GM23338 (cell line): ENCODE measurements around the gene CAMTA1. TPM values are rescaled to one million over a fixed set of nuclear protein-coding genes. Genes with fewer than 3 reads are reported as not detected.

Experiments used
- ATAC-seq: fragments of 200-7000 bp; cut with Tn5 transposase; 3 replicates; pipeline ENCODE4 v1.9.1; 2020
- DNase-seq: peaks from one replicate; pipeline ENCODE4 v3.0.0-alpha.2; 2015; ENCODE audit warnings: low spot score
- H2AFZ ChIP-seq: fragments of 200-600 bp; sonication (generic); 2 replicates; pipeline ENCODE4 v1.8.0; 2016; ENCODE audit warnings: antibody characterized with exemption, mild to moderate bottlenecking, moderate library complexity
- H3F3A ChIP-seq: fragments of 200-600 bp; sonication (generic); replicated peaks from 2 replicates; pipeline ENCODE4 v1.8.0; 2017; ENCODE audit warnings: antibody characterized with exemption, mixed run types, low read depth
- H3K27ac ChIP-seq: fragments of 200-600 bp; sonication (generic); 2 replicates; pipeline ENCODE4 v1.6.1; 2016; ENCODE audit warnings: low read depth
- H3K27me3 ChIP-seq: fragments of 200-600 bp; sonication (generic); 2 replicates; pipeline ENCODE4 v1.8.0; 2016; ENCODE audit warnings: mild to moderate bottlenecking, mixed run types, moderate library complexity; ENCODE audit not compliant: insufficient read depth
- H3K36me3 ChIP-seq: fragments of 200-600 bp; sonication (generic); 2 replicates; pipeline ENCODE4 v1.8.0; 2016; ENCODE audit warnings: mild to moderate bottlenecking; ENCODE audit not compliant: insufficient read depth
- H3K4me1 ChIP-seq: fragments of 200-600 bp; sonication (generic); 2 replicates; pipeline ENCODE4 v1.8.0; 2016; ENCODE audit warnings: mild to moderate bottlenecking, moderate library complexity; ENCODE audit not compliant: insufficient read depth
- H3K4me2 ChIP-seq: fragments of 200-600 bp; sonication (generic); 2 replicates; pipeline ENCODE4 v1.7.1; 2017; ENCODE audit warnings: mixed run types
- H3K4me3 ChIP-seq: fragments of 200-600 bp; sonication (generic); 2 replicates; pipeline ENCODE4 v1.6.1; 2016; ENCODE audit warnings: mixed run types
- H3K79me2 ChIP-seq: fragments of 200-600 bp; sonication (generic); replicated peaks from 2 replicates; pipeline ENCODE4 v1.8.0; 2017; ENCODE audit warnings: mild to moderate bottlenecking; ENCODE audit not compliant: insufficient read depth
- H3K9me2 ChIP-seq: fragments of 200-600 bp; sonication (generic); 2 replicates; pipeline ENCODE4 v1.8.0; 2017; ENCODE audit not compliant: insufficient read depth
- H4K20me1 ChIP-seq: fragments of 200-600 bp; sonication (generic); replicated peaks from 2 replicates; pipeline ENCODE4 v1.8.0; 2017; ENCODE audit warnings: mild to moderate bottlenecking; ENCODE audit not compliant: insufficient read depth
- H3K27ac Mint-ChIP-seq: 2 replicates; pipeline ENCODE4 v1.8.0; 2020; ENCODE audit warnings: inconsistent platforms, mild to moderate bottlenecking, moderate library complexity, mixed read lengths
- H3K27me3 Mint-ChIP-seq: 3 replicates; pipeline ENCODE4 v1.8.0; 2022; ENCODE audit warnings: low read depth, mild to moderate bottlenecking, moderate library complexity, mixed read lengths, inconsistent platforms; ENCODE audit not compliant: insufficient read depth, poor library complexity
- H3K36me3 Mint-ChIP-seq: 3 replicates; pipeline ENCODE4 v1.8.0; 2021; ENCODE audit warnings: low read depth, mild to moderate bottlenecking, inconsistent platforms, moderate library complexity, mixed read lengths
- H3K4me1 Mint-ChIP-seq: 3 replicates; pipeline ENCODE4 v1.8.0; 2020; ENCODE audit warnings: mild to moderate bottlenecking, inconsistent platforms, mixed read lengths
- H3K4me3 Mint-ChIP-seq: 3 replicates; pipeline ENCODE4 v1.8.0; 2021; ENCODE audit warnings: moderate library complexity, mild to moderate bottlenecking, inconsistent platforms, mixed read lengths
- H3K9me3 Mint-ChIP-seq: 3 replicates; pipeline ENCODE4 v1.8.0; 2020; ENCODE audit warnings: moderate library complexity, mild to moderate bottlenecking, inconsistent platforms, mixed read lengths
- CREB1 ChIP-seq: fragments of 250-450 bp; sonication (Bioruptor Pico); IDR thresholded peaks from 2 replicates; pipeline ENCODE4 v1.5.0; 2020; ENCODE audit warnings: low read depth, mild to moderate bottlenecking, moderate library complexity
- EZH2 ChIP-seq: fragments of 200-600 bp; sonication (generic); IDR thresholded peaks from one replicate; pipeline ENCODE4 v1.8.0; 2017; ENCODE audit warnings: antibody characterized with exemption, mild to moderate bottlenecking, low read depth; ENCODE audit not compliant: unreplicated experiment
- EZH2phosphoT487 ChIP-seq: fragments of 200-600 bp; sonication (generic); IDR thresholded peaks from one replicate; pipeline ENCODE4 v1.8.1; 2018; ENCODE audit warnings: antibody characterized with exemption; ENCODE audit not compliant: unreplicated experiment
- JUNB ChIP-seq: IDR thresholded peaks from one replicate; pipeline ENCODE4 v1.6.1; 2016; ENCODE audit warnings: antibody characterized with exemption; ENCODE audit not compliant: unreplicated experiment
- NANOG ChIP-seq: IDR thresholded peaks from 2 replicates; pipeline ENCODE4 v1.6.1; 2016; ENCODE audit warnings: antibody characterized with exemption, borderline replicate concordance
- POLR2AphosphoS5 ChIP-seq: IDR thresholded peaks from 2 replicates; pipeline ENCODE4 v1.6.1; 2016; ENCODE audit warnings: antibody characterized with exemption, low read depth
- REST ChIP-seq: IDR thresholded peaks from one replicate; pipeline ENCODE4 v1.6.1; 2018; ENCODE audit warnings: antibody characterized with exemption; ENCODE audit not compliant: unreplicated experiment
- STAT1 ChIP-seq: IDR thresholded peaks from one replicate; pipeline ENCODE4 v1.6.1; 2016; ENCODE audit warnings: antibody characterized with exemption; ENCODE audit not compliant: unreplicated experiment
- ZNF114 ChIP-seq: fragments of 250-450 bp; sonication (Bioruptor Pico); IDR thresholded peaks from 2 replicates; pipeline ENCODE4 v1.5.0; 2020; ENCODE audit warnings: mild to moderate bottlenecking, moderate library complexity
- ZNF331 ChIP-seq: fragments of 250-450 bp; sonication (Bioruptor Pico); IDR thresholded peaks from 2 replicates; pipeline ENCODE4 v1.5.0; 2020; ENCODE audit warnings: low read depth, mild to moderate bottlenecking, moderate library complexity
- ZNF462 ChIP-seq: fragments of 250-450 bp; sonication (Bioruptor Pico); IDR thresholded peaks from 2 replicates; pipeline ENCODE4 v1.5.0; 2020; ENCODE audit warnings: mild to moderate bottlenecking, moderate library complexity
- polyA plus RNA-seq: library from polyadenylated mRNA; unstranded; fragments of >200 nt; fragmentation: Nextera tagmentation; extraction: Ambion mirVana; gene quantifications from 2 replicates; pipeline ENCODE4 v1.2.1, GENCODE V29; 2016
- total RNA-seq: library from RNA; depleted of rRNA; stranded (reverse); fragments of >200 nt; shearing (Covaris generic); gene quantifications from 2 replicates; pipeline ENCODE4 v1.2.3, GENCODE V29; 2014
- TF ChIP-seq, protein P1 (sequence below): IDR thresholded peaks from 2 replicates; pipeline ENCODE4 v1.6.1; 2016; ENCODE audit warnings: antibody characterized with exemption
- TF ChIP-seq, protein P2 (sequence below), 2 experiments: fragments of 200-600 bp in 1 of 2; sonication (generic) in 1 of 2; conservative IDR thresholded peaks; 2 replicates each; pipeline versions ENCODE4 v1.5.1 to v1.6.1; 2016 to 2017; ENCODE audit warnings: antibody characterized with exemption in 2 of 2, low read depth in 2 of 2, mild to moderate bottlenecking in 2 of 2, moderate library complexity in 1 of 2

Gene CAMTA1
- total and polyA plus RNA-seq, 2 experiments from 2014 or later: 115 to 519 TPM

DNA sequence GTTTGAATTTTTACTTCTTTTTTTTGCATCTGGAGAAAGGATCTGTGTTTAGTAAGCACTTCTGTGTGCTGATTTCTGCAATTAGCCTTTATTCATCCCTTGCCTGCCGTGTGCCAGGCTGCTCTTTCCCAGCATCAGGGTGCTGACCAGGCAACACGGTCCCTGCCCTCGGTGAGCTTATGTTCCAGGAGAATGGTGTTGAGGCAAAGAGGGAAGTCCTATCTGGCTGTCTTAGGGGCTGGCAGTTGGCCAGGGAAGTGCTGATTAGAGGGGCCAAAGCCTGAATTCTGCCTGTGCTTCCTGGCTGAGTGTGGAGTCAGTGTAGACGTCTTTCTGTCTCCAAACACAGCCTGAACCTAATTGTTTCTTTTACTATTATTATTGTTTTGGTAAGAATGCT is 187.1 kb downstream of the CAMTA1 start:
- Mint-ChIP-seq H3K4me1 (peaks cover 15% of the 10 kb centered on the region; the same call in 2 of the 3 replicates), H3K9me3 (no peaks in the 10 kb centered on the region; the same call in 2 of the 3 replicates), H3K27ac (no peak overlapping the region), H3K36me3 (no peaks in the 10 kb centered on the region), H3K4me3 (no peak overlapping the region), H3K27me3 (peaks cover 6% of the 10 kb centered on the region)
- Histone ChIP-seq H3K9me2 (no peaks in the 10 kb centered on the region), H3K4me2 (no peak overlapping the region), H2AFZ (no peak overlapping the region), H4K20me1 (no peaks in the 10 kb centered on the region), H3F3A (no peaks in the 10 kb centered on the region), H3K27me3 (no peaks in the 10 kb centered on the region), H3K4me1 (no peaks in the 10 kb centered on the region), H3K79me2 (no peaks in the 10 kb centered on the region), H3K27ac (no peak overlapping the region), H3K4me3 (no peak overlapping the region), H3K36me3 (no peaks in the 10 kb centered on the region)
- ATAC-seq: no peak
- TF ChIP-seq NANOG: no peak
- no peak for TF ChIP-seq ZNF331 (CRISPR knock-in tag)
- TF ChIP-seq REST: no peak
- no peak for TF ChIP-seq STAT1
- TF ChIP-seq ZNF114: no peak
- no peak for TF ChIP-seq POLR2AphosphoS5
- no peak for TF ChIP-seq CREB1 (CRISPR knock-in tag)
- no peak for TF ChIP-seq EZH2
- TF ChIP-seq, protein P1, sequence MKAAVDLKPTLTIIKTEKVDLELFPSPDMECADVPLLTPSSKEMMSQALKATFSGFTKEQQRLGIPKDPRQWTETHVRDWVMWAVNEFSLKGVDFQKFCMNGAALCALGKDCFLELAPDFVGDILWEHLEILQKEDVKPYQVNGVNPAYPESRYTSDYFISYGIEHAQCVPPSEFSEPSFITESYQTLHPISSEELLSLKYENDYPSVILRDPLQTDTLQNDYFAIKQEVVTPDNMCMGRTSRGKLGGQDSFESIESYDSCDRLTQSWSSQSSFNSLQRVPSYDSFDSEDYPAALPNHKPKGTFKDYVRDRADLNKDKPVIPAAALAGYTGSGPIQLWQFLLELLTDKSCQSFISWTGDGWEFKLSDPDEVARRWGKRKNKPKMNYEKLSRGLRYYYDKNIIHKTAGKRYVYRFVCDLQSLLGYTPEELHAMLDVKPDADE: no peak
- TF ChIP-seq JUNB: no peak
- no peak for TF ChIP-seq EZH2phosphoT487
- TF ChIP-seq, protein P2, sequence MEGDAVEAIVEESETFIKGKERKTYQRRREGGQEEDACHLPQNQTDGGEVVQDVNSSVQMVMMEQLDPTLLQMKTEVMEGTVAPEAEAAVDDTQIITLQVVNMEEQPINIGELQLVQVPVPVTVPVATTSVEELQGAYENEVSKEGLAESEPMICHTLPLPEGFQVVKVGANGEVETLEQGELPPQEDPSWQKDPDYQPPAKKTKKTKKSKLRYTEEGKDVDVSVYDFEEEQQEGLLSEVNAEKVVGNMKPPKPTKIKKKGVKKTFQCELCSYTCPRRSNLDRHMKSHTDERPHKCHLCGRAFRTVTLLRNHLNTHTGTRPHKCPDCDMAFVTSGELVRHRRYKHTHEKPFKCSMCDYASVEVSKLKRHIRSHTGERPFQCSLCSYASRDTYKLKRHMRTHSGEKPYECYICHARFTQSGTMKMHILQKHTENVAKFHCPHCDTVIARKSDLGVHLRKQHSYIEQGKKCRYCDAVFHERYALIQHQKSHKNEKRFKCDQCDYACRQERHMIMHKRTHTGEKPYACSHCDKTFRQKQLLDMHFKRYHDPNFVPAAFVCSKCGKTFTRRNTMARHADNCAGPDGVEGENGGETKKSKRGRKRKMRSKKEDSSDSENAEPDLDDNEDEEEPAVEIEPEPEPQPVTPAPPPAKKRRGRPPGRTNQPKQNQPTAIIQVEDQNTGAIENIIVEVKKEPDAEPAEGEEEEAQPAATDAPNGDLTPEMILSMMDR (conservative IDR thresholded peaks at IDR 0.05; ENCODE audit: low read depth in 2 of 2): no peak
- TF ChIP-seq ZNF462 (CRISPR knock-in tag): no peak
- no peak for DNase-seq
